GM12878 (cell line): ENCODE results near the gene IFITM5. TPM values are rescaled to one million over a fixed set of nuclear protein-coding genes. Genes with fewer than 3 reads are reported as not detected.

Experiments used
- ATAC-seq: fragments of 200-7000 bp; cut with Tn5 transposase; 3 replicates; pipeline ENCODE4 v1.9.1; 2020; ENCODE audit warnings: mild to moderate bottlenecking, moderate library complexity
- BruUV-seq: library from RNA; stranded (reverse); fragments of 400-500 nt; replicated peaks from 2 replicates; lab custom pipeline; 2021; lab: Mats Ljungman, UMichigan
- CTCF ChIA-PET: fragments of 300-600 bp; sonication (Branson Sonifier 250); formaldehyde crosslinking; extraction: SDS; loops from one replicate; lab custom pipeline; 2021; ENCODE audit warnings: inconsistent platforms; lab: Yijun Ruan, JAX
- POLR2A ChIA-PET: fragments of 350-600 bp; formaldehyde crosslinking; extraction: SDS; loops from one replicate; lab custom pipeline; 2021; ENCODE audit warnings: inconsistent platforms; lab: Charles Lee
- RAD21 ChIA-PET: fragments of 300-600 bp; sonication (Branson Sonifier 250); formaldehyde crosslinking; loops from one replicate; lab custom pipeline; 2023; ENCODE audit warnings: antibody characterized with exemption; ENCODE audit not compliant: unreplicated experiment; lab: Charles Lee
- SMC1A ChIA-PET: fragments of 300-600 bp; sonication (Branson Sonifier 250); formaldehyde crosslinking; loops from one replicate; lab custom pipeline; 2023; ENCODE audit not compliant: unreplicated experiment, uncharacterized antibody; lab: Charles Lee
- DNase-seq: peaks from one replicate; pipeline ENCODE4 v3.0.0-alpha.2; 2011; ENCODE audit warnings: low read depth, low spot score
- FAIRE-seq: peaks from 3 replicates; lab custom pipeline; 2011; peaks lifted over from hg19 to GRCh38; lab: Jason Lieb, UNC
- H2AFZ ChIP-seq: 2 replicates; pipeline ENCODE4 v1.6.0; 2011; ENCODE audit warnings: low read depth, low read length, control low read depth; ENCODE audit not compliant: control insufficient read depth
- H3K27ac ChIP-seq: 2 replicates; pipeline ENCODE4 v1.5.1; 2011; ENCODE audit warnings: control low read depth; ENCODE audit not compliant: control insufficient read depth, insufficient read depth
- H3K27me3 ChIP-seq, 2 experiments: replicated peaks in 1 of 2; 2 replicates each; pipeline versions ENCODE4 v1.6.0 to v1.6.1; 2011; ENCODE audit warnings: low read length in 1 of 2; ENCODE audit not compliant: control insufficient read depth in 2 of 2, insufficient read depth in 2 of 2
- H3K36me3 ChIP-seq, 2 experiments: 2 replicates each; pipeline ENCODE4 v1.5.1; 2011; ENCODE audit warnings: low read length in 1 of 2; ENCODE audit not compliant: control insufficient read depth in 2 of 2, insufficient read depth in 2 of 2
- H3K4me1 ChIP-seq: 2 replicates; pipeline ENCODE4 v1.6.1; 2011; ENCODE audit warnings: mild to moderate bottlenecking, low read length, moderate library complexity, mixed read lengths; ENCODE audit not compliant: control insufficient read depth, insufficient read depth
- H3K4me2 ChIP-seq: 2 replicates; pipeline ENCODE4 v1.6.0; 2011; ENCODE audit warnings: control low read depth; ENCODE audit not compliant: control insufficient read depth, insufficient read depth
- H3K4me3 ChIP-seq: fragments of 200-600 bp; sonication (generic); 2 replicates; pipeline ENCODE4 v1.5.1; 2016
- H3K79me2 ChIP-seq: 2 replicates; pipeline ENCODE4 v1.6.0; 2011; ENCODE audit warnings: low read length; ENCODE audit not compliant: control insufficient read depth, insufficient read depth
- H3K9ac ChIP-seq: 2 replicates; pipeline ENCODE4 v1.8.0; 2011; ENCODE audit warnings: low read length, control low read depth, mixed read lengths; ENCODE audit not compliant: control insufficient read depth, insufficient read depth
- H3K9me3 ChIP-seq: replicated peaks from 3 replicates; pipeline ENCODE4 v1.5.1; 2011; ENCODE audit warnings: mild to moderate bottlenecking, low read length; ENCODE audit not compliant: control insufficient read depth, insufficient read depth
- H4K20me1 ChIP-seq: 2 replicates; pipeline ENCODE4 v1.6.0; 2011; ENCODE audit not compliant: control insufficient read depth, insufficient read depth
- ATF2 ChIP-seq: IDR thresholded peaks from 2 replicates; pipeline ENCODE4 v1.6.1; 2012; ENCODE audit warnings: low read length, inconsistent platforms
- BCL11A ChIP-seq: IDR thresholded peaks from 2 replicates; pipeline ENCODE4 v1.6.1; 2011; ENCODE audit warnings: low read depth, low read length
- CTCF ChIP-seq, 3 experiments: IDR thresholded peaks in 2 of 3; conservative IDR thresholded peaks in 1 of 3; 2 replicates each; pipeline ENCODE4 v1.5.1; 2011; ENCODE audit warnings: low read depth in 3 of 3, low read length in 3 of 3, mild to moderate bottlenecking in 3 of 3, control low read depth in 2 of 3, moderate library complexity in 2 of 3, inconsistent platforms in 1 of 3, mixed read lengths in 1 of 3; ENCODE audit not compliant: control insufficient read depth in 2 of 3, insufficient read depth in 1 of 3; ENCODE audit errors: extremely low read depth in 1 of 3
- GATAD2B ChIP-seq: fragments of 450-650 bp; conservative IDR thresholded peaks from 2 replicates; pipeline ENCODE4 v1.6.1; 2017; ENCODE audit warnings: low read depth, mild to moderate bottlenecking, moderate library complexity
- TARDBP ChIP-seq: IDR thresholded peaks from 2 replicates; pipeline ENCODE4 v1.6.1; 2016; ENCODE audit warnings: borderline replicate concordance
- ZNF24 ChIP-seq: fragments of 450-650 bp; IDR thresholded peaks from 2 replicates; pipeline ENCODE4 v1.6.1; 2017; ENCODE audit warnings: antibody characterized with exemption, mild to moderate bottlenecking
- ZZZ3 ChIP-seq: IDR thresholded peaks from 2 replicates; pipeline ENCODE4 v1.6.1; 2011; ENCODE audit warnings: low read depth; ENCODE audit not compliant: control insufficient read depth, insufficient read length
- WGBS: methylation state at CpG from one replicate; pipeline ENCODE4 v1.1.6; 2016; ENCODE audit warnings: low lambda C conversion rate; ENCODE audit not compliant: insufficient replicate concordance, insufficient coverage; ENCODE audit errors: missing lambda C conversion rate; 5-methylcytosine and 5-hydroxymethylcytosine counted together
- in situ Hi-C: fragments of 300-500 bp; cut with MboI; formaldehyde crosslinking; loops from 9 replicates; pipeline ENCODE4 v1.14.3; 2018; ENCODE audit warnings: mixed read lengths
- intact Hi-C: fragments of 100-400 bp; cut with micrococcal nuclease; formaldehyde crosslinking; loops from one replicate; pipeline ENCODE4 v1.14.2; 2022; ENCODE audit not compliant: unreplicated experiment
- polyA plus RNA-seq, 11 experiments: library from polyadenylated mRNA; depleted of rRNA in 4 of 11; unstranded in 6 of 11; stranded (reverse) in 5 of 11; fragments of >200 nt; fragmentation: Nextera tagmentation in 4 of 11; fragmentation: Illumina TruSeq in 1 of 11; extraction: Ambion mirVana in 4 of 11; extraction: Trizol in 1 of 11; gene quantifications; 1 replicate in 1 of 11; 2 replicates in 10 of 11; pipeline versions ENCODE4 v1.2.1 to v1.2.3, GENCODE V29; 2011 to 2016; ENCODE audit warnings: inconsistent platforms in 2 of 11, missing spikeins in 2 of 11, low read depth in 1 of 11
- total RNA-seq, 4 experiments: library from RNA; depleted of rRNA in 3 of 4; stranded (reverse); fragments of >200 nt in 3 of 4; fragmentation: Illumina TruSeq in 1 of 4; extraction: Trizol in 1 of 4; gene quantifications; 2 replicates each; pipeline versions ENCODE4 v1.2.1 to v1.2.3, GENCODE V29; 2013 to 2021

IFITM5 gene
- total and polyA plus RNA-seq, 10 of the 15 experiments (the other 5 are each of a cell fraction or from before 2014, with no cell fraction given), result not detected

GRCh38 chr11:251550-251949 lies 47.8 kb downstream of the IFITM5 start:
- ATAC-seq (no peak), FAIRE-seq (no peak), DNase-seq (no peak)
- Histone ChIP-seq H2AFZ (no peak overlapping the region), H3K27ac (no peak overlapping the region), H3K4me2 (no peak overlapping the region), H3K4me1 (no peaks in the 10 kb centered on the region), H3K27me3 (no peaks in the 10 kb centered on the region), H3K9ac (no peak overlapping the region), H4K20me1 (no peaks in the 10 kb centered on the region), H3K9me3 (no peaks in the 10 kb centered on the region), H3K36me3 (peaks cover 17 to 21% of the 10 kb centered on the region in 2 experiments; a peak in 3 of 4 replicates), H3K4me3 (no peak overlapping the region), H3K79me2 (no peaks in the 10 kb centered on the region)
- ChIA-PET RAD21 (interaction anchor here (1.2 to 2.0 kb wide), 9 partner anchors 14 to 114 kb away, joined by 3 to 23 read pairs (median 7); partner anchors contain the start of genes BET1L, PSMD13 and RIC8A), POLR2A (interaction anchor here (0.7 to 2.0 kb wide), 5 partner anchors 9 to 38 kb away, joined by 3 to 6 read pairs (median 6); partner anchors contain the start of gene PGGHG), CTCF (interaction anchor here (0.6 to 3.9 kb wide), 25 partner anchors 8 to 198 kb away, joined by 3 to 45 read pairs (median 8); partner anchors contain the start of genes BET1L, PGGHG and RIC8A), SMC1A (interaction anchor here (0.9 to 5.6 kb wide), 15 partner anchors 10 to 270 kb away, joined by 3 to 38 read pairs (median 5); partner anchors contain the start of genes BET1L, IFITM2 and PSMD13)
- no TSS peak for BruUV-seq
- in situ Hi-C loops (loop anchor here (5.0 kb wide), 1 partner anchor 106 kb away; no protein-coding TSS in a partner anchor), intact Hi-C loops (no loop called here)
- no peak for TF ChIP-seq ZZZ3
- no peak for TF ChIP-seq BCL11A
- peak in 1 of 3 experiments; percentile 7; a peak in 2 of 6 replicates for TF ChIP-seq CTCF (IDR thresholded peaks at IDR 0.05 in 2 of 3, conservative IDR thresholded peaks at IDR 0.05 in 1 of 3; ENCODE audit: control insufficient read depth in 2 of 3, extremely low read depth in 1 of 3, insufficient read depth in 1 of 3, low read depth in 3 of 3, low read length in 3 of 3)
- no peak for TF ChIP-seq ATF2
- TF ChIP-seq ZNF24, result no peak
- no peak for TF ChIP-seq TARDBP
- no peak for TF ChIP-seq GATAD2B
- 83% methylated on average over 10 of the region's 10 CpGs for WGBS
